ENCODE measurements around the gene FUS.
"Not testable (repeated sequence)": the region's sequence is repeated elsewhere in the genome, so short reads cannot be mapped to it uniquely, and the experiment has no call there.

FUS gene

DNA sequence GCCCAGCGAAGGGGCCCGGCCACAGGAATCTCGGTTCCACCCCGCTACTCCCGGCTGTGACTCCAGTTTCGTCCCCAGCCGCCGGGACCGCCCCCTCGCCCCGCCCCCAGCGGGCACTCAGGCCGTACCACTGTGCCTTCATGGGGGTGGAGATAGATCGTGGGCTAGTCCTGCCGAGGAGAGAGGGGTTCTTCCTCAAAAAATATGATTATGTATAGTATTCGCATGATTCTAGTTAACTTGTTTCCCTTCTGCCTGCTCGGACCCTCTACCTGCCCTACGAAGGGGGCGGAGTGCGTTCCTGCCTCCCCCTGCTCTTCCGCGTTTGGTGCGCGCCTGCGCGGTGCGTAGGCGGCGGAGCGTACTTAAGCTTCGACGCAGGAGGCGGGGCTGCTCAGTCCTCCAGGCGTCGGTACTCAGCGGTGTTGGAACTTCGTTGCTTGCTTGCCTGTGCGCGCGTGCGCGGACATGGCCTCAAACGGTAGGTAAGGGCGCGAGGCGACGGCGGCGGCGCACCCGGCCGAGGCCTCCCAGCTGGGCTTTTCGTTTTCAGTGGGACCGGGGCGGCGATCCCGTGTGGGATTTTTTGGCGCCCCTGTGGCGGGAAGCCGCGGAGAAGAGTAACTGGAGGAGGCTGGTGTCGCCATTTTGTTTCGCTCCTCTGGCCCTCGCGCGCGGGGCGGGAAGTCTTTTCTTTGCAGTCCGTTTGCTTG lies at the start of gene FUS:
Gene FUS, plus strand, starts transcription at position 393 of the 713 bp plus-strand sequence. Its CDS starts 76 bp downstream, at position 469.
- no peak for DNase-seq

DNA sequence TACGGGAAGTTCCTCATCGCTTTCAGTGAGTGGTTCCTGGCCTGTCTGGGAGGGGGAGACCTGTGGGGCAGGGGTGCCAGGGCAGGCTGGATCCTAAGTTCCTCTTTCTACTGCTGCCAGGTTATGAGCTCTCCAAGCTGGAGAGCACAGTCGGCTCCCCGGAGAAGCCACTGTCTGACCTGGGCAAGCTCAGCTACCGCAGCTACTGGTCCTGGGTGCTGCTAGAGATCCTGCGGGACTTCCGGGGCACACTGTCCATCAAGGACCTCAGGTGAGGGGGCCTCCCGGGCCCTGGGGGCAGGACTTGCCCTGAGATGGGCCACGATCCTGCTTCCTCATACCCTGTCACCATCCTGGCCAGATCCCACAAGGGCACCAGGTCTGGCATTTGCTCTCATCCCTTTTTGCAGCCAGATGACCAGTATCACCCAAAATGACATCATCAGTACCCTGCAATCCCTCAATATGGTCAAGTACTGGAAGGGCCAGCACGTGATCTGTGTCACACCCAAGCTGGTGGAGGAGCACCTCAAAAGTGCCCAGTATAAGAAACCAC lies 49.5 kb upstream of the FUS start:
- no peak for DNase-seq

DNA sequence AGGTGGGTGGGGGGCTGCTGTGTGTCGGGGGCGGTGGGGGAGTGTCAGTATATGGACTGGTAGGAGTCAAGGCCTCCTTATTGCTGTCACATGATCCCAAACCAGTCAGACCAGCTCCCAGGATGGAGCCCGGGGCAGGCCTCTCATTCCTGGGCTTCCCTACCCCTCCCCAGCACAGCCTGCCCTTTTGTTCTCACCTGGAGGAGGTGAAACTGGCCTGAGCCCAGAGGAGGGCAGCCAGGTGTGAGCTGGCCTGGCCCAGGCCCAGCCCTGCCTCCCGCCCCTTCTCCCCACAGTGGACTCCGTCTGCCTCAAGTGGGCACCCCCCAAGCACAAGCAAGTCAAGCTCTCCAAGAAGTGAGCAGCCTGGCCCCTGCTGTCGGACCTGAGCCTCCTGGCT lies 49.0 kb upstream of the FUS start:
- DNase-seq = no peak

DNA sequence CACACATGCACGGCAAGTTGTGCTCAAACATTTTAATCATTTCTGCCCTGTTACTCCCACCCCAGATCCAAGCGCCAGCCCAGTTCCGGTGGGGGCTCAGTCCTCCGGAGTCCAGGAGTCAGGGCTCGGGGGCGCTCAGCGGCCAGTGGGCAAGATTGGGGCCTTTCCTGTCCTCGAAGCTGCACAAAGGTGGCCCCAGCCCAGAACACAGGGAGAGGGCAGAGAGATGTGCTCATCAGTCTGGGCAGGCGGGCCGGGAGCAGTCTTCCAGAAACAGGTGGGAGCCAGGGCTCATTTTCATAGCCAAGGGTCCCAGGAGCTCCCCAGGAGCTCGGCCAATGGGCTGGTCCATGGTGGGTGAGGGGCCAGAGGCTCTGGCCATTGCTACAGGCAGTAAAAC lies 48.5 kb upstream of the FUS start:
- DNase-seq = no peak

DNA sequence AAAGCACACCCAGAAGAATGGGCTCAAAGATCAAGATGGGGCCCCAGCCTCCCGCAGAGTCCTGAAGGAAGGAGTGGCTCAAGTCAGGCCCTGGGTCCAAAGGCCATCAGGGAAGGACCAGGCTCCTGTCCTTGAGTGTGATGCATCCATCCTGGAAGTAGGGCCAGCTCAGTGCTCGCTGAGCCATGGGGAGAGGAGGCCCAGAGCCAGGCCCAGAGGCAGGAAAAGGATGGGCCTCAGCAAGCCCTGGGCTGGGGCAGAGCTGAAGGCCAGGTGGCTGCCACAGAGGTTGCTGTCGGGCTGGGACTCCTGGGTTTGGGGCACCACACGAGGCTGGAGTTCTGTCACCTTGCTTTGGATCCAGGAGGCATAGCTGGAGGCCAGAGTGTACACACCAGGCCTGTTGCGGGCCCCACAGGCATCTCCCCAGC lies 48.1 kb upstream of the FUS start:
- DNase-seq = no peak

DNA sequence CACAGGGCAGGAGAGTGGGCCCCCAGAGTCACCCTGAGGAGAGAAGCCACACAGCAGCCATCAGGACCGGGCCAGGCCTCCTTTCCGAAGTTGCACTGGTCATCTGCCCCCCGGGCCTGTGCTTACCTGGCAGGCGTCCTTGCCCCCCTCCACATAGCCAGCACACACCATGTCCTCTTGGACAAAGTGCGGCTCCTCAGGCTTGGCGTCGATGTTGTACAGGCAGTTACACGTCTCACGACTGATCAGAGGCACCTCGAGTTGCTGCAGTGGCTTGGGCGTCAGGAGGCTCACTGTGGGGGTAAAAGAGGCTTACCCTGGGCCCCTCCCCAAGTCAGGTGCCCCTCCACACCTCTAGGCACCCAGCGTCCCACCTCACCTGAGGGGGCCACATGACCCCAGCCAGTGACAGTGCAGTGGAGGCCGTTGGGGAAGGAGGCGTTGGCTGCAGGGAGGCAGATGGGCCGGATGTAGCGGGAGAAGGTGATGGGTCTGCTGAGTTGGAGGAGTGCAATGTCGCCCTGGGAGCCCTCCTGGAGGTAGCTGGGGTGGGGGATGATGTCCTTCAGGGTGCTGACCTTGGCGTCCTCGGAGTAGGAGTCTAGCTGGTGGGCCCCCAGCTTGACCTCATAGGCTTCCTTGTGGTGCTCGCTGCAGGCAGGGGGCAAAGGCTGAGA lies 47.5 kb upstream of the FUS start:
- DNase-seq = no peak

DNA sequence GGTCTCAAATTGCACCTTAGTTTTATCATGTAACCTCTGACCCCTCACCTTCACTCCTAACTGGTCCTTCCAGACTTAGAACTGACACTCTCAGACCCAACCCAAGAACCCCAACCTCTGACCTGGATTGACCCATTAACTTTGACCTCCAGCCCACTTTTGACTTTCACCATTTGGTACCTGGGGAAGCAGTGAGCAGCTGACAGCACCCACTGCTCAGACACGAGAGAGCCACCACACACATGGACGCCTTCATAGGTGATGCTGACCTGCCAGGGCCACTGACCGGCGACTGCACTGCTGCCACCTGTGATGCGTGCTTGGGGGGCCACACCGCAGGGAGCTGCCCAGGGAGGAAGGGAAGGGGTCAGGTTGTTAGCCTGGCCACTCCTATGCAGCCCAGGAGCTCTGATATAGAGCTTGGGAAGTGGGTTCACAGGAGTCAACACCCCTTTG lies 46.9 kb upstream of the FUS start:
- DNase-seq = no peak

DNA sequence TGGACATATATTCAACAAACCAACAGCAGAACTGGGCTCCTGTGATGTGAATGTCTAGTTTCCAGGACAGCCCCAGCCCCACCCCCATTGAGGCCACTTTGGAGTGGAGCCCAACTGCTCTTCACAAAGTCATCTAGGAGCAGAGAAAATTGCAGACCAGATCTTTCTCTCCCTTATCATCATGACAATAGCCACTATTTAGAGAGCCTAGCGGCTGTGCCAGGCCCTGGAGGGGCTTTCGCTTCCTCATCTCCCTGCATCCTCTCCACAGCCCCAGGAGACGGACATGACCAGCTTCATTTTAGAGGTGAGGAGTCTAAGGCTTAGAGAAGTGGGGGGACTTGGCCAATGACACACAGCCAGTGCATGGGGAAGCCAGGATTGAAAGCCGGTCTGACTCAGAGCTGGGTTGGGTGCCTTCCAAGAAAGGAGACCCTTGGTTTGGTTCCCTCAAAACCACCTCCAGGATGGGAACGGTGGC lies 45.8 kb upstream of the FUS start:
- no peak for DNase-seq

DNA sequence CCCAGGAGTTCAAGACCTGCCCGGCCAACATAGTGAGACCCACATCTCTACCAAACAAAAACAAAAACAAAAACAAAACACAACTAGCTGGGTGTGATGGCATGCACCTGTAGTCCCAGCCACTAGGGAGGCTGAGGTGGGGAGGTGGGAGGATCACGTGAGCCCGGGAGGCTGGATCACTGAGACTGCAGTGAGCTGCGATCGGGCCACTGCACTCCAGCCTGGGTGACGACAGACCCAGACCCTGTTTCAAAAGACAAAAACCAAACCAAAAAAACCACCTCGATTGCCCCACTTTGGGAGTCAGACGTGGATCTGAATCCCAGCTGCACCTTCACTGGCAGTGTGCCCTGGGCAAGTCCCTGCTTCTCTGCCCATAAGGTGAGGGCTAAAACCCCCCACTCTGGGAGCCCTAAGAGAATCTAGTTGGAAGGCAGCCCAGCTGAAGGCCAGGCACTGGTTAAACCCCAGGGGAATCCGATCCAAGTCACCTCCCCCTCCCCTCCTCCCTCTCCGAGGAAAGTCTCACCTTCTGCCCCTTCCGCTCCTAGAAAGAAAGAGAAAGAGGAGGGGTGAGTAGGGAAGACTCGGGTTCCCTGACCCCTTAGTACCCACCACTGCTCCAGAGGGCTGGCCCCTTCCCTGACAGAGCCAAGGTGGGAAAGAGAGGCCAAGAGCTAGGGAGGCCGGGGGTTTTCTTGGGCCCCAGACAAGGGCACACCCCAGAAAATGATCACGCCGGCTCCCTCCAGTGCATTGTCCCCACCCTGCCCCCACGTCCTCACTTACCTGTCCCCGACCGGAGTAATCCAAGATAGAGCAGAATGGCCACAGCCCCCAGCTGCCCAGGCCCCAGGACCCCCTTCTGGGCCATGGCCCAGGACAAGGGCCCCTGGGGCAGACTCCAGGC lies 45.1 kb upstream of the FUS start:
- no peak for DNase-seq

DNA sequence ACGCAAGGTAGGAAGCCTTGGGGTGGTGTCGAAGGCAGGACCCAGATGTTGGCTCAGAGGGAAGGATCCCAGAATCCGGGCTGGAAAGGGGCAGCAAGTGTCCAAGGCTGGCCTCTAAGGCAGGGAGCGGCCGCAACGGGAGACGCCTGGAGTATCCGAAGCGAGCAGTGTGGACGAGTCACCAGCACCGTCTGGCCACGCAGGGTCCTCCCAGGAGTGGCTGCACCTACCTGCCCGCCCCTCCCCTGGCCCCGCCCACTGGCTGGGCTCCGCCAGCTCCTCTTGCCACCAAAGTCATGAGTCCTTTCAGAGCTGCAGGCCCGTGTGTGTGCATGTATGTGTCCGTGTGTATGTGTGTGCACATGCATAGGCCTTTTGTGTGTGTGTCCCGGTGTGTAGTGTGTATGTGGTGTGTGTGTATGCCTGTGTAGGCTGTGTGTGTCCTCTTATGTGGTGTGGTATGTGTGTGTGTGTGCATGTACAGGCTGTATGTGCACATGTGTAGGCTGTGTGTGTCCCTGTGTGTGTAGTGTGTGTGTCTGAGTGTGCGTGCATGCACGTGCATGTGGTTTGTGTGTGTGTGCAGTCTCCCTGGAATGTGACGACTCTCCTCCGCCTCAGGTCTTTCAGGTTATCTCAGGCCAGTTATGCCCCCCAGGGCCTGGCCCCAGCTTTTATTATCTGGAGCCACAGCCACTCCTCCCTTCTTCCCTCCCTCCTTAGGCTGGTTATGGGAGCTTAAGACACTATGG lies 44.2 kb upstream of the FUS start, which contains the start of gene PRSS8:
Gene PRSS8, minus strand, starts transcription at position 193 of the 752 bp plus-strand sequence. CDS start 229 bp downstream, outside the sequence.
- DNase-seq = no peak

DNA sequence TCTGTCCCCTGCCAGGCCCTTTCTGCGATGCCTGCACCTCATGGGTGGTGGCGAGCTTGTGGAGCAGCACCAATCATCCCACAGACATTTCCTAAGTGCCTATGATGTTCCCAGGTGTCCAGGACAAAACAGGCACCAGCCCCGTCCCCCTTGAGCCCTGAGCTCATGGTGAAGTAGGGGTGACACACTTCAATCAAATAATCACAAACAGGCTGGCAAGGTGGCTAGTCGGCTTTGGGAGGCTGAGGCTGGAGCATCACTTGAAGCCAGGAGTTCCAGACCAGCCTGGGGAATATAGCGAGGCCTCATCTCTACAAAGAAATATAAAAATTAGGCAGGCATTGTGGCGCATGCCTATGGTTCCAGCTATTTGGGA lies 43.7 kb upstream of the FUS start:
- no peak for DNase-seq

DNA sequence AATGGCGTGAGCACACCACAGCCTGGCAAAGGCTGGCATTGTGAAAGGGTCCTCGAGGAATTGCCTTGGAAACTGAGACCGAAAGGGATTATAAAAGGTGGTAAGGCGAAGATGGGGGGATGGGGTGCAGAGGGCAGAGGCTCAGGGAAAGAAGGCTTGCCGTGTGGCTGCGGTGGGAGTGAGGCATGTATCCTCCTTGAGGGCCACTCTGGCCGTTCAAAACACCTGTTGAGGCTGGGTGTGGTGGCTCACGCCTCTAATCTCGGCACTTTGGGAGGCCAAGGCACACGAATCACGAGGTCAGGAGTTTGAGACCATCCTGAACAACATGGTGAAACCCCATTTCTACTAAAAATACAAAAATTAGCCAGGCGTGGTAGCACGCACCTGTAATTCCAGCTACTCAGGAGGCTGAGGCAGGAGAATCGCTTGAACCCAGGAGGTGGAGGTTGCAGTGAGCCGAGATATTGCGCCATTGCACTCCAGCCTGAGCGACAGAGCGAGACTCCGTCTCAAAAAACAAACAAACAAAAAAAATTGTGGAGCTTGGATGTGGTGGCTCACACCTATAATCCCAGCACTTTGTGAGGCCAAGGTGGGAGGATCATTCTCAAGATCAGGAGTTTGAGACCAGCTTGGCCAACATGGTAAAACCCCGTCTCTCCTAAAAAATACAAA lies 43.0 kb upstream of the FUS start:
- DNase-seq = not testable (repeated sequence)

DNA sequence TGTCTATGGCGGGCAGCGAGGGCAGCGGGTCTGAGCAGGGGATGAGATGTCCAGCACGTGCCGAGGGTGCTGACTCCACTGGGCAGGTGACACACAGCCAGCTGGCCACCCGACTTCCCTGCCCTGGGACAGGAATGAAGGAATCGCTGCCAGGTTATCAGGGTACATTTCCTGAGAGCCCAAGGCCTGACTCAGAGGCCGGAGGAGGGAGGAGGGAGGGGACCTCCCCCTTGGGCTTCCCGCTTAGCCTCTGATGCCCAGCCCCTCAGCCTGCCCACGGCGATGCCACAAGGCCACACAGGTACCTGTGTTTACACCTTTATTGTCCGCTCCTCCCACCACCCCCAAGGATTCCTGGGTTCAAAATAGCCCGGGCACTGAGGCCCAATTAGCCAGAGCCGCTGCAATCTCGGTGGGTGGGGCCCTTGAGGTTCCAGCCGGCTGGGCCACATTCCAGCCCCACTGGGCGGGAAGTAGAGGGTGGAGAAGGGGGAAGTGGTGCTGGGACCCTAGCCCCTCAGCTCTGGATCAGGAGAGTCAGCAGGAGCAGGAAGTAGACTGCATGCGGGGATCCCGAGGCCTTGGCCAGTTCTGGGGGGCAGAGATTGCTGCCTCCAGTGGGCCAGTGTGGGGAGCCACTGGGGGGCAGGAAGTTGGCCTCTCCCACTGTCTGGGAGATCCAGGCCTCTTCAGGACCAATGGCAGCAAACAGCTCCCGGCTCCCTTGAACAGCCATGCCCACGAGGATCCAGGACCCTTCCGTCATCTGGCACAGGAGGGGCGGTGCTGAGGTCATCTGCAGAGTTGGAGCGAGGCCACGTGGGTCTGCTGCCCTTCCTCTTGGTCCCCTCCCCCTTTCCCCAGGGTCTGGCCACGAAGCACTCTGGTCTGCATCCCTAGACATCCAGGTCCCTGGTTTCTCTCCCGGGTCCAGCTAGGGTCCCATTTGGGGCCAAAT lies 41.0 kb upstream of the FUS start:
- DNase-seq = no peak

DNA sequence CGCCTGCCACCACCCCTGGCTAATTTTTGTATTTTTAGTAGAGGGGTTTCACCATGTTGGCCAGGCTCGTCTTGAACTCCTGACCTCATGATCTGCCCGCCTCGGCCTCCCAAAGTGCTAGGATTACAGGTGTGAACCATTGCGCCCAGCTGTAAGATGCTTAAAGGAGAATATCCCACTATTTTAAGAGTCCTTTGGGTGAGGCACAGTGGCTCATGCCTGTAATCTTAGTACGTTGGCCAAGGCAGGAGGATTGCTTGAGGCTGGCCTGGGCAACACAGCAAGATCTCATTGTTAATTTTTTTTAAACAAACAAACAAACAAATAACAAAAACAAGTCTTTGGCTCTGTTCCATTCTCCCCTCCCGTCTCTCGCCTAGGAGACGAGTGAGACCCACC lies 38.9 kb upstream of the FUS start:
- not testable (repeated sequence) for DNase-seq

DNA sequence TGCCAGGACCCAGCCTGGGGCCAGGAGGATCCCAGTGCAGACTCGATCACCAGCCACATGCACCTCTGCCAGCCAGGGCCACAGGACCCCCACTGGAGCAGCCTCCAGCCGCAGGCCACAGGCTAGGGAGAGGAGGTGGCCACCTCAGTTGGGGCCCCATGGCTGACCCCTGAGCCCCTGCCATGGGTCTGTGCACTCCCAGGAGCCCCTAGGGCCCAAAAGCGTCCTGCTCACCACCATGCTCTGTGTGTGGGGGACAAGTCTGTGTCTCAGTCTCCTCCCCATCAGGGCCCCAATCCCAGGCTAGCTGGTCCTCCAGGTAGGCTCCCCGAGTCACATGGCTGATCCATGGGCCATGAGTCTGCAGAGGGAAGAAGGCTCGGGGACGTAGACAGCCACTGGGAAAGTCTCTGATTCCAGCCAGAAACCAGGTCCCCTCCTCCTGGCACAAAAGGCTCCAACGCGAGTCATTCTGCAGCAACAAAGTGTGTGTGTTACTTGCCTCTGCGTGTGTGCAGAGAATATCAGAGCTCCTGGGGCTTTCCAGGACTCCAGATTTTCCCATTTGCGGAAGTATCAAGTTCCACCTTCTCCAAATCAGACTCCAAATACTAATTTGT lies 38.3 kb upstream of the FUS start:
- no peak for DNase-seq

DNA sequence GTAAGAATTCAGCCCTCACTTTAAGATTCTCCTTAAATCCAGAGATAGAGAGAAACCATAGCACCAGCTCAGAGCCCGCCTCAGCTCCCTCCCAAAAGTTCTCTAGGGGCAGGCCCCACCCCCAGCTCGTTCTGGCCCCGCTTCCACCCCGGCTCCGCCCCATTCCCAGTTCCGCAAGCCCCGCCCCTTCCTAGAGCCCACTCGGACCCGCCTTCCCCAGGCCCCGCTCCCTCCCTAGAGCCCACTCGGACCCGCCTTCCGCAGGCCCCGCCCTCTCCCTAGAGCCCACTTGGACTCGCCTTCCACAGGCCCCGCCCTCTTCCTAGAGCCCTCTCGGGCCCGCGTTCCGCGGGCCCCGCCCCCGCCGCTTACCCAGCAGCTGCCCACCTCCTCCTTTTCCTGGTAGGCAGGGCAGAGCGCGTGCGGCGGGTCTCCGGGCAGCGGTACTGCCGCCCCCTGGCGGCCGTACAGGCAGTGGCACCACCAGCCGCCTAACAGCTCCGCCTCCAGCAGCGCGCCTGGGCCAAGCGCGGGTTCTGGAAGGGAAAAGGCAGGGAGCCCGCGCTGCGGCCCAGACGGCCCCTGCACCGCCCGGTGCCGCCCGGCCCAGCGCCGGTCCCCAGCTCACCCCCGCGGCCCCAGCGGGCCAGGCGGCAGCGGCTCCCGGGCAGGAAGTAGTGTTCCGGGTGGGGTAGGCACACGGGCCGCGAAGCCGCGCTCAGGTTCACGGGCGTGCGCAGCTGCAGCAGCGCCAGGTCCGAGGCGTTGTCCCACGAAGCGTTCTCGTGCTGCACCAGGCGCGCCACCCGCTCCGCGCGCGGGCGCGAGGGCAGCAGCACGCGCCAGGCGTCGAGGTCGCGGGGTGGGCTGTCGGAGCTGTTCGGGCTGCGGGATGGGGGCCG lies 37.6 kb upstream of the FUS start:
- DNase-seq = peak; percentile 91

DNA sequence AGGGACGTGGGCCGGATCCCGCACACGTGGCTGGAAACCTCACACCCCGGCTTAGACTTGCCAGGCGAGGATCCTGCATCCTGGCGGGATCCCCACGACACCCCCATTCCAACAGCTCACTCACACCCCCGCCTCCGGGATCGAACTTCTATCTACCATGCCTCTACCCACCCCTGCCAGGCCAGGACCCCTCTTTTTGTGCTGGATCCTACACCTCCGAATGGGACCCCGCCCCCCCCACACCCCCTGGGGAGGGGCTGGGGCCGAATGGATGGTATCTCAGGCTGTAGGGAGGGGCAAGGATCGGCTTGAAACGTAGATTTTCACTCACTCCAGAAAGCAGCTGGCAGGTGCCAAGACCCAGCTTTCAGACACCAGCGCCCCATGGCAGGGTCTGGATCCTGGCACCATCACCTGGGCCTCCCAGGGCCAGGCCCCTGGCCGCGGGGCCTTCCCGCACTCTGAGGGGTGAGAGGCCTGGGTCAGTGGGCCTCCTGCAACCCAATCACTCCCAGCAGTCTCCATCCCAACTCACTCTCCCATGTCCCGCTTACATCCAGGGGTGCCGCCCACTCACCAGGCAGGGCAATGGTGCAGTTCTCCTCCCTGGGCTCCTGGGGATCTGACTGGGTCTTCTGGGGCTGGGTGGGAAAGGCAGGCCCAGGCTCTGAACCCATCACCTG lies 36.8 kb upstream of the FUS start:
- no peak for DNase-seq

DNA sequence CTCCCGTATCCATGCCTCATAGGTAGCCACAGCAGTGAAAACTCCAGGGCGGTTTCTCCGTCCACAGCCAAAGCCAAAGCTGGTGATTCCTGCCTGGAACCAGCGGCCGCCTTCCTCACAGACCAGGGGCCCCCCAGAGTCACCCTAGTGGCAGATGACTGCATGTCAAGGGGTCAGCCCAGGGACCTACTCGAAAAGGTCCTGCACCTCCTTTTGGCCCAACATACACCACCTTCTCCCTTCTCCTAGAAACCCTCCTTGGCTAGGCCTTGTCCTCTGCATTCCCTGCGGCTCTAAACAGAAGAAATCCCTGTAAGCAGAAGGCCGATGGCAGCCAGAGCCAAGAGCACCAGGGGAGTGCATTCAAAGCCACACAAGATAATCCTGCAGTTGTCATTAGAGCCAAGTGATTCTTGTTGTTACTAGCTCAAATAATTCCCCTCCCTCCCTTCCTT lies 36.2 kb upstream of the FUS start:
- DNase-seq = no peak
